ENCODE results near the gene CIITA. TPM values are rescaled to one million over a fixed set of nuclear protein-coding genes. Genes with fewer than 3 reads are reported as not detected.

Gene CIITA
- total RNA-seq, 1 experiment from 2014 or later, result 0.26 TPM

DNA sequence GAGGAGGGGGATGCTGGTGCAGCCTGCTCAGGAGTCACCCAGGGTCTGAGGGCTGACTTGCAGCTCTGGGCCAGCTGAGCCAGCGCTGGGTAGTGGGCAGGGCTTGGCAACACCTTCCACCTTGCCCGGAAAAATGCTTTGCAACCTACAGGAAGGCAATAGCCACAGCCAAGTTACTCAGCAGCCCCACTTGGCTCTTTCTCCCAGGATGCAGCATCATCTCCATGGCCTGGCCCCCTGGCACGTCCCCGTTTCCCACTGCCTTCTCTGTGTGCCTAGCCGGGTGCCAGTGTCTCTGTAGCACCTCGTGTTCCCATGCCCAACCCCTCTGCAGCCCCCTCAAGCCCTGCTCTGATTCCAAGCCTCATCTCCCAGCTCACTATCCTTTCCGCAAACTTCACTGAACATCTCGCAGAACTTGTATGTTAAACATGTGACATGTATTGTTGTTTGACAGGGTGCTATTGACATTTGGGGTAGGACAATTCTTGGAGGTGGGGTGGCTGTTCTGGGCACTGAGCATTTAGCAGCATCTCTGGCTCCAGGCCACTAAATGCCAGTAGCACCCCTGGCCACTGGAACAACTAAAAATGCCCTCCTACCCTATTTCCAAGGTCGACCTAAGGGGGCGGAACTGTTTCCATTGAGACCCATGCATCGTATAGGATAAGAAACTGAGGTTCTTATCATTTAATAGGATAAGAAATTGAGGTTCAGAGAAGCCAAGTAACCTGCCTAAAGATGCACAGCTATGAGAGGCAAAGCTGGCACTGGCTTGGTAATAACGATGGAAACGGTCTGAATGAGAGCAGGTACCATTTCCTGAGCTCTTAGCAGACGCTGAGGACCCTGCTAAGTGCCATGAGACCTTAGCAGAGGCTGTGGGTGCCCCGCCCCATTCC, 53.1 kb downstream of the CIITA start:
- no peak overlapping the region for H3K4me3 Mint-ChIP-seq
- H3K36me3 Mint-ChIP-seq, result peaks cover 10% of the 10 kb centered on the region; the same call in 1 of the 2 replicates
- no peak overlapping the region; the same call in 1 of the 2 replicates for H3K27ac Mint-ChIP-seq
- ATAC-seq (no peak), DNase-seq (ENCODE audit: low spot score) (no peak)
- no peaks in the 10 kb centered on the region for H3K9me3 Mint-ChIP-seq
- TF ChIP-seq, protein P1, sequence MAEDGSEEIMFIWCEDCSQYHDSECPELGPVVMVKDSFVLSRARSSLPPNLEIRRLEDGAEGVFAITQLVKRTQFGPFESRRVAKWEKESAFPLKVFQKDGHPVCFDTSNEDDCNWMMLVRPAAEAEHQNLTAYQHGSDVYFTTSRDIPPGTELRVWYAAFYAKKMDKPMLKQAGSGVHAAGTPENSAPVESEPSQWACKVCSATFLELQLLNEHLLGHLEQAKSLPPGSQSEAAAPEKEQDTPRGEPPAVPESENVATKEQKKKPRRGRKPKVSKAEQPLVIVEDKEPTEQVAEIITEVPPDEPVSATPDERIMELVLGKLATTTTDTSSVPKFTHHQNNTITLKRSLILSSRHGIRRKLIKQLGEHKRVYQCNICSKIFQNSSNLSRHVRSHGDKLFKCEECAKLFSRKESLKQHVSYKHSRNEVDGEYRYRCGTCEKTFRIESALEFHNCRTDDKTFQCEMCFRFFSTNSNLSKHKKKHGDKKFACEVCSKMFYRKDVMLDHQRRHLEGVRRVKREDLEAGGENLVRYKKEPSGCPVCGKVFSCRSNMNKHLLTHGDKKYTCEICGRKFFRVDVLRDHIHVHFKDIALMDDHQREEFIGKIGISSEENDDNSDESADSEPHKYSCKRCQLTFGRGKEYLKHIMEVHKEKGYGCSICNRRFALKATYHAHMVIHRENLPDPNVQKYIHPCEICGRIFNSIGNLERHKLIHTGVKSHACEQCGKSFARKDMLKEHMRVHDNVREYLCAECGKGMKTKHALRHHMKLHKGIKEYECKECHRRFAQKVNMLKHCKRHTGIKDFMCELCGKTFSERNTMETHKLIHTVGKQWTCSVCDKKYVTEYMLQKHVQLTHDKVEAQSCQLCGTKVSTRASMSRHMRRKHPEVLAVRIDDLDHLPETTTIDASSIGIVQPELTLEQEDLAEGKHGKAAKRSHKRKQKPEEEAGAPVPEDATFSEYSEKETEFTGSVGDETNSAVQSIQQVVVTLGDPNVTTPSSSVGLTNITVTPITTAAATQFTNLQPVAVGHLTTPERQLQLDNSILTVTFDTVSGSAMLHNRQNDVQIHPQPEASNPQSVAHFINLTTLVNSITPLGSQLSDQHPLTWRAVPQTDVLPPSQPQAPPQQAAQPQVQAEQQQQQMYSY (CRISPR knock-in tag; IDR thresholded peaks at IDR 0.05), result no peak
- TF ChIP-seq NR2C2 (CRISPR knock-in tag; IDR thresholded peaks at IDR 0.05), result no peak
- TF ChIP-seq ZNF232 (CRISPR knock-in tag; IDR thresholded peaks at IDR 0.05), result no peak
- no peak for TF ChIP-seq ARID4B (CRISPR knock-in tag; IDR thresholded peaks at IDR 0.05; ENCODE audit: borderline replicate concordance)
- no peak for TF ChIP-seq CREM (CRISPR knock-in tag; IDR thresholded peaks at IDR 0.05)
- TF ChIP-seq TCF7 (CRISPR knock-in tag; IDR thresholded peaks at IDR 0.05; ENCODE audit: low read depth), result no peak
- TF ChIP-seq, protein P2, sequence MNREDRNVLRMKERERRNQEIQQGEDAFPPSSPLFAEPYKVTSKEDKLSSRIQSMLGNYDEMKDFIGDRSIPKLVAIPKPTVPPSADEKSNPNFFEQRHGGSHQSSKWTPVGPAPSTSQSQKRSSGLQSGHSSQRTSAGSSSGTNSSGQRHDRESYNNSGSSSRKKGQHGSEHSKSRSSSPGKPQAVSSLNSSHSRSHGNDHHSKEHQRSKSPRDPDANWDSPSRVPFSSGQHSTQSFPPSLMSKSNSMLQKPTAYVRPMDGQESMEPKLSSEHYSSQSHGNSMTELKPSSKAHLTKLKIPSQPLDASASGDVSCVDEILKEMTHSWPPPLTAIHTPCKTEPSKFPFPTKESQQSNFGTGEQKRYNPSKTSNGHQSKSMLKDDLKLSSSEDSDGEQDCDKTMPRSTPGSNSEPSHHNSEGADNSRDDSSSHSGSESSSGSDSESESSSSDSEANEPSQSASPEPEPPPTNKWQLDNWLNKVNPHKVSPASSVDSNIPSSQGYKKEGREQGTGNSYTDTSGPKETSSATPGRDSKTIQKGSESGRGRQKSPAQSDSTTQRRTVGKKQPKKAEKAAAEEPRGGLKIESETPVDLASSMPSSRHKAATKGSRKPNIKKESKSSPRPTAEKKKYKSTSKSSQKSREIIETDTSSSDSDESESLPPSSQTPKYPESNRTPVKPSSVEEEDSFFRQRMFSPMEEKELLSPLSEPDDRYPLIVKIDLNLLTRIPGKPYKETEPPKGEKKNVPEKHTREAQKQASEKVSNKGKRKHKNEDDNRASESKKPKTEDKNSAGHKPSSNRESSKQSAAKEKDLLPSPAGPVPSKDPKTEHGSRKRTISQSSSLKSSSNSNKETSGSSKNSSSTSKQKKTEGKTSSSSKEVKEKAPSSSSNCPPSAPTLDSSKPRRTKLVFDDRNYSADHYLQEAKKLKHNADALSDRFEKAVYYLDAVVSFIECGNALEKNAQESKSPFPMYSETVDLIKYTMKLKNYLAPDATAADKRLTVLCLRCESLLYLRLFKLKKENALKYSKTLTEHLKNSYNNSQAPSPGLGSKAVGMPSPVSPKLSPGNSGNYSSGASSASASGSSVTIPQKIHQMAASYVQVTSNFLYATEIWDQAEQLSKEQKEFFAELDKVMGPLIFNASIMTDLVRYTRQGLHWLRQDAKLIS (CRISPR knock-in tag; IDR thresholded peaks at IDR 0.05; ENCODE audit: borderline replicate concordance), result no peak
- TF ChIP-seq GABPB1 (CRISPR knock-in tag; IDR thresholded peaks at IDR 0.05), result no peak
- no peak for TF ChIP-seq ZNF138 (CRISPR knock-in tag; conservative IDR thresholded peaks at IDR 0.05)
- TF ChIP-seq, protein P3, sequence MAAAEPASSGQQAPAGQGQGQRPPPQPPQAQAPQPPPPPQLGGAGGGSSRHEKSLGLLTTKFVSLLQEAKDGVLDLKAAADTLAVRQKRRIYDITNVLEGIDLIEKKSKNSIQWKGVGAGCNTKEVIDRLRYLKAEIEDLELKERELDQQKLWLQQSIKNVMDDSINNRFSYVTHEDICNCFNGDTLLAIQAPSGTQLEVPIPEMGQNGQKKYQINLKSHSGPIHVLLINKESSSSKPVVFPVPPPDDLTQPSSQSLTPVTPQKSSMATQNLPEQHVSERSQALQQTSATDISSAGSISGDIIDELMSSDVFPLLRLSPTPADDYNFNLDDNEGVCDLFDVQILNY (CRISPR knock-in tag; IDR thresholded peaks at IDR 0.05), result no peak
- TF ChIP-seq JAZF1 (CRISPR knock-in tag; IDR thresholded peaks at IDR 0.05), result no peak
- H3K4me1 Mint-ChIP-seq, result no peaks in the 10 kb centered on the region
- H3K27me3 Mint-ChIP-seq (ENCODE audit: low read depth), result no peaks in the 10 kb centered on the region
- CTCF ChIA-PET, result interaction anchor here (0.7 to 1.8 kb wide), 6 partner anchors 11 to 194 kb away, joined by 3 to 12 read pairs (median 4); partner anchors contain the start of genes DEXI and NUBP1
- POLR2A ChIA-PET, result no interaction called here
